AML-193 (cell line): ENCODE data around the gene SLC29A2.
A peak's percentile ranks its signal among the peaks of the same experiment; 100 is the strongest.
"Not testable (repeated sequence)": the region's sequence is repeated elsewhere in the genome, so short reads cannot be mapped to it uniquely, and the experiment has no call there.

Source experiments
- DNase-seq, 2 experiments: peaks; one replicate each; lab custom pipeline; 2025; lab: John Stamatoyannopoulos, UW

Gene SLC29A2

DNA sequence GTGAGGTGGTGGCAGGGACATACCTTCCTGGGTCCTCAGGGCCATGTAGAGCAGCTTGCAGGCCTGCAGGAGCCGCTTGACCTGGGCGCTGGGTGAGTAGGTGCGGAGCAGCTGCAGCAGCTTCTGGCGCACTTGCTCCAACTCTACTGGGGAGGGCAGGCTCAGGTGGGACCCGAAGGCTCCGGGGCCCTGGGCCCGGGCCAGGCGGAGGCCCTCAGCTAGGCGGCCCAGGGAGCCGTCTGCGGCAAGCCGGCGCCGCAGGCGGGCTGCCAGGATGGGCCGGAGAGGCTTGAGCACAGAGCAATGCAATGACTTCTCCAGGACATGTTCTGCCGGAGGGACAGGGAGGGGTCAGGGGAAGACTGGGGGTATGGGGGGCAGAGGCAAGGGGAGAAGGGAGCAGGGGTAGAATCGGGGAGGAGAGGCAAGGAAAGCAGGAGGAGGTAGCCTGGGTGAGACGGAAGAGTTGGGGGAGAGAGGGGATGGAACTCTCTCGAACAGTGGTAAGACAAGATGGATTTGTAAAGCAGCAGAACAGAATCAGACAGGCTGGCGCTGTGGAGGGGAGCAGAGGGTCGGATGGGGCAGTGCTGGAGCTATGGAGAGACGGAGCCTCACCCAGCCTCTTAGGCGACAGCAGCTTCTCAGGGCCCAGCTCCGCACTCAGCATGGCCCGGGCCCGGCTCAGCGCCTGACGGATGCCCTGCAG is 37.5 kb downstream of the SLC29A2 start:
- no peak for DNase-seq

- no peak for DNase-seq
These were observed 38.2 kb downstream of the SLC29A2 start for GRCh38 chr11:66333220-66333877.

GRCh38 chr11:66332371-66333219 is 39.0 kb downstream of the SLC29A2 start:
- DNase-seq = no peak

DNA sequence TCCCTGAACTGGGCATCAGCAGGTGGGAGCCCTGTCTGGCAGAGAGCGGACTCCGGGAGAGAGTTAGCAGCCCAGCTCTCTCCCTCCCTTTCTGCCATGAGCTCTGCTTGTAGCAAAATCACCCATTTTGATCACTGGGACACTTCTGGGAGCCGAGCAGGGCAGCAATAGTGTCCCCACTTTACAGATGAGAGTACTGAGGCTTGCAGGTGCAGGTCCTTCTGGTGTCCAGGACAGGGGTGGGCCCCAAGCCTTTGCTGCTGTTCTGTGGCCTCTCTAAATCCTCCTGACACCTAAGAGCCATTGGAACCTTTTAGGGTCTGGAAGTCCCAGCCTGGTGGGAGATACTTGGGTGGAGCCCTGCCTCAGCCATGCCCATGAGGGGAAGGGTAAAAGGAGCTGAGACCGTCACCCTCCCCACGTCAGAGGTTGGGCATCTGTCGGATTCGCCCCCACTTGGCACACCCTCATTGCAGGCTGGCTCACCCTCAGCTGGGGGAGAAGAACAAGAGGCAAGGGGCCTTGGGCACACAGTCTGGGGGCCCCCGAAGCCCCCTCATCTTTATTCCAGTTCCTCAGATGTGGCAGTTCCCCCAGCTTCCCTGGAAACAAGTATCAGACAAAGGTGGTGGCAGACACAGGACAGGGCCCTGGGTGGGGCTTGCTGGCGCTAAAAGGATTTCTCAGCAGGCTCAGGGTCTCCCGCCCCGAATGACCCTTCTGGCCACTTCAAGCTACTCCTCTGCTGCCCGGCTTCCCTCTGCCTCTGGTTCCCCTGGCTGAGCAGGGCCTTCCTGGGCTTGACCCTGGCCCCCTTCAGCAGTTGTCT is 39.8 kb downstream of the SLC29A2 start:
- no peak for DNase-seq

- no peak for DNase-seq
These were observed 40.6 kb downstream of the SLC29A2 start for GRCh38 chr11:66330931-66331330.

- no peak for DNase-seq
These were observed 42.3 kb downstream of the SLC29A2 start for GRCh38 chr11:66329165-66329673.

DNA sequence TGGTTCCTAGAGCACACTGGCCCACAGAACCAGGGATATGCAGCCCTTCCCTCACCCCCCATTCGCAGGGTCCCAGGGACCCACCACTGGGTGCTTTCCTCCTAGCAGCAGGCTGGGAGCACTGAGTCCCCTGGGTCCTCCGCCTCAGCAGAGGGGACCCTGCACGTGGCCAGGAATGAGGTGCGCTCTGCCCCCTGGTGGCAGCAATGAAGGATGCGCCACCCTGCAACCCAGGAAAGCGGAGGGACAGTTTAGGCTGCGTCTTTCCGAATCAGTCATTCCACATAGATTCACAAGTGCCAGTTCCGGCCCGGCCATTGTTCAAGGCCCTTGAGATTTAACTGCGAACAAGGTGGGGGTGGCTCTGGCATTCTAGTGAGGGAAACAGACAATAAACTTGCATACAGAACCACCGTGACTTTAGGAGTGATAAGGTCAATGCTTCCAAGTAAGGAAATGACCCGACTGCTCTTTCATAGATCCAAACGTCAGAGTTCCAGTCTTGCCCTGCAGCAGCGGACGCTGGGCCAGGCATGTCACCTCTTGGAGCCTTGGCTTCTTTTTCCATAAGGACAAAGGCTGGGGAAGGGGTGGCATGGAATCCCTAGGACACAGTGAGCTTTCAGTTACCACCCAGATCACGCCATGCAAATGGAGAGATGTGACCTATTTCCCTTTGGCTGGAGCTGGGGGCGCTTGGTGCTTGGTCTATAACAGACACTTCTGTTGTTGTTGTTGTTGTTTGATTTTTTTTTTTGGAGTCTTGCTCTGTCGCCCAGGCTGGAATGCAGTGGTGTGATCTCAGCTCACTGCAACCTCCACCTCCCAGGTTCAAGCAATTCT is 43.0 kb downstream of the SLC29A2 start:
- peak; percentile 55 to 63 for DNase-seq

- DNase-seq = no peak
These were observed 43.6 kb downstream of the SLC29A2 start for GRCh38 chr11:66328031-66328301.

GRCh38 chr11:66327171-66328030 is 44.2 kb downstream of the SLC29A2 start:
- DNase-seq = no peak

DNA sequence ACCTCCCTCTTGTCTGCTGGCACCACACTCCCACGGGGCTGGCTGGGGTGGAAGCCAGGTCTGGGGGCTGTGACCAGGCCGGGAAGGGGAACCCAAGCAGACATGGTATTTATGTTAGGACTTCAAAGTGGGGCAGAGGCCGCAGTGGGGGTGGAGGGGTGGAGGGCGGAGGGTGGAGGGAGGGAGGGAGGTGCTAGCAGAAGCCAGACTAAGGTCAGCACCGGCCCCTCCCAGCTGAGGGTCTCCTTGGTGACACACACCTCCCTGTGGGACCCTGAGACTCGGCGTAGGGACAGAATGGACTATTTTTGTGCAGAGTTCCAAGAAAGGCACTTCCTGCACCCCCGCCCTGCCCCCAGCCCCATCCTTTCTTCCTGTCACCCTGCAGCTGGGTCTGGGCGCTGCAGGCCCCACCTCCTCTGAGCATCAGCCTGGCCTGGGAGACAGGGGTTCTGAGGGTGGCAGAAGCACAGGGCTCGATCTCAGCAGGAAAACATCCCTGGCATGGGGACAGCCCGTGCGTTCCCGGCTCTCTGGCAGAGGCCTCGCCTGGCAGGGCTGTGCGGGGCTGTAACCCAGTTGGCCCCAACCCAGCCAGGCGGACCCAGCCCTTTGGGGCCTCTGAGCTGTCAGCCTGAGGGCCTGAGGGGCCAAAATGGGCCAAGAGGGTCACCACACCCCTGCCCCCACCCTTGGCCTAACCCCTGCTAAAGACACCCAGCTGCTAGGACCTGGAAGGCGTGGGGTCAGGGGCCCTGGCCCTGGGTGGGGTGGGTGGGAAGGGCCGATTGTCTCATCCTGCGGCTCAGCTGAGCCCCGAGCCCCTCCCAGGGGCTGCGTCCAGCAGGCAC is 45.1 kb downstream of the SLC29A2 start:
- DNase-seq = no peak

DNA sequence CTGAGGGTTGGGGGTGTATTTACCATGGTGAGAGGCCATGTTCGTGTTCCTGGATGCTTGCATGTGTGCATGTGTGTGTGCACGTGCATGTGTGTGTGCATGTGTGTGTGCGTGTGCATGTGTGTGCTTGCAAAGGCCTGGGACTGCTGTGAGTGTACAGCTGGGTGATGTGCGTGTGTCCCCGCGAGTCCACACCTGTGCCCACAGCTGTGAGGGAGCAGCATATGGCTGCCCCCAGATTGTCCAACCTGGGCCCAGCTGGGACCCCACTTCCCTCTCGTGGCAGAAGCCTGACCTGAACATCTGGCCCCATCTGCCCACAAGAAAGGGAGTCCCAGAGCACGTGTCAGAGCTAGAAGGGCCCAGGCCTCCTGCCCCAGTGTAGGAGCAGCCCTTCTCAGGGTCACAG is 46.3 kb downstream of the SLC29A2 start:
- no peak for DNase-seq

DNA sequence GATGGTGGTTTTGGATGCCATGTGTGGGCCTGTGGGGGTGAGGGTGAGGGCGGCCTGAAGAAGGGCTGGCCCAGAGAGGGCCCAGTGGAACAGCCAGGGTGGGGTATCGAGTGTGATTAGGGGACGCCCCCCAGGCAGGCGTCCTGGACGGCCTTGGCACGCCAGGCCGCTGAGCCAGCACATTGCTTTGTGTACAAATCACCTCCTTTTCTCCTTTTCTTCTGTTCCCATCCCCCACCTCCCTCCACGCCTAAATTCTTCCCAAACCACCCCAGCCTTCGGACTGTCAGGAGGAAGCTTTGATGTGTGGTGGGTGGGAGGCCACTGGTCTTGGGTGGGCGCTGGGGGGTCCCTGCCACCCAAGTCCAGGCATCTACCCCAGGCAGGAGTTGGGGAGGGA is 46.9 kb downstream of the SLC29A2 start:
- DNase-seq = no peak

DNA sequence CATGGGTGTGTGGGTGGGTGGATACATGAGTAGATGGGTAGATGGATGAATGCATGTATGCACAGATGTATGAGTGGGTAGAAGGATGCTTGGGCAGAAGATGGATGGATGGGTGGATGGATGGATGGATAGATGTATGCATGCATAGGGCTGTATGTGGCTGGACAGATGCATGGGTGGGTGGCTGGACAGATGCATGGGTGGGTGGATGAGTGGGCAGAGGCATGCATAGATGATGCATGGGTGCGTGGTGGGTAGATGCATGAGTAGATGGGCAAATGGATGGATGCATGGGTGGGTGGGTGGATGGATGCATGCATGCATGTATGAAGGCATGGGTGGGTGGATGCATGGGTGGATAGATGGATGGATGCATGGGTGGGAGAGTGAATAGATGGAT is 47.9 kb downstream of the SLC29A2 start:
- DNase-seq = no peak

- no peak for DNase-seq
These were observed 48.7 kb downstream of the SLC29A2 start for GRCh38 chr11:66322732-66323427.

- DNase-seq = no peak
These were observed 50.0 kb downstream of the SLC29A2 start for GRCh38 chr11:66321606-66322005.

- not testable (repeated sequence) for DNase-seq
These were observed 50.8 kb downstream of the SLC29A2 start for GRCh38 chr11:66320748-66321147.

GRCh38 chr11:66320289-66320688 is 51.3 kb downstream of the SLC29A2 start:
- not testable (repeated sequence) for DNase-seq

GRCh38 chr11:66318600-66318970 is 53.0 kb downstream of the SLC29A2 start:
- DNase-seq = no peak
